Adrenal gland (tissue), 12 donors: ENCODE data around the gene ABL1. TPM values are rescaled to one million over a fixed set of nuclear protein-coding genes. Genes with fewer than 3 reads are reported as not detected.

Source experiments
- DNase-seq, 7 donors: peaks; one replicate each; pipeline ENCODE4 v3.0.0-alpha.2; 2019 to 2020
- H3K27ac ChIP-seq, 5 donors: fragments of 200-600 bp; sonication (generic) in 4 of 5; 1 replicate in 3 of 5; 2 replicates in 2 of 5; pipeline versions ENCODE4 v1.5.1 to v1.8.0; 2016 to 2020; ENCODE audit warnings: mild to moderate bottlenecking in 1 of 5
- H3K27me3 ChIP-seq: fragments of 200-600 bp; 2 replicates; pipeline ENCODE4 v1.8.0; 2021
- H3K36me3 ChIP-seq, 2 donors: fragments of 200-600 bp; replicated peaks in 1 of 2; 1 replicate in 1 of 2; 2 replicates in 1 of 2; pipeline versions ENCODE4 v1.5.1 to v1.8.0; 2018 to 2022
- H3K4me1 ChIP-seq, 2 donors: fragments of 200-600 bp; replicated peaks in 1 of 2; 1 replicate in 1 of 2; 2 replicates in 1 of 2; pipeline versions ENCODE4 v1.5.1 to v1.8.0; 2018 to 2021
- H3K4me3 ChIP-seq, 4 donors: fragments of 200-600 bp; sonication (generic) in 3 of 4; one replicate each; pipeline ENCODE4 v1.5.1; 2016 to 2018
- H3K9me3 ChIP-seq, 3 donors: fragments of 200-600 bp; sonication (generic) in 1 of 3; replicated peaks in 1 of 3; 1 replicate in 2 of 3; 2 replicates in 1 of 3; pipeline versions ENCODE4 v1.5.1 to v1.8.0; 2016 to 2021
- CTCF ChIP-seq, 6 experiments: fragments of 450-650 bp in 4 of 6; fragments of 200-600 bp in 2 of 6; sonication (generic) in 1 of 6; IDR thresholded peaks; 1 replicate in 5 of 6; 2 replicates in 1 of 6; pipeline versions ENCODE4 v1.5.1 to v1.8.0; 2016 to 2021; ENCODE audit warnings: antibody characterized with exemption in 6 of 6, mild to moderate bottlenecking in 2 of 6, moderate library complexity in 1 of 6
- POLR2A ChIP-seq, 2 donors: fragments of 450-650 bp; IDR thresholded peaks; one replicate each; pipeline ENCODE4 v1.6.1; 2017; ENCODE audit warnings: antibody characterized with exemption in 2 of 2, mild to moderate bottlenecking in 2 of 2, moderate library complexity in 1 of 2
- WGBS, 4 donors: extraction: QIAGEN DNeasy Blood & Tissue Kit in 2 of 4; methylation state at CpG; one replicate each; pipeline versions ENCODE4 v1.1.5 to v1.1.7; 2013 to 2017; 5-methylcytosine and 5-hydroxymethylcytosine counted together
- intact Hi-C, 2 donors: fragments of 100-400 bp; cut with DNase I; formaldehyde crosslinking; loops; one replicate each; pipeline versions ENCODE4 v1.14.1 to v1.15.0; 2022 to 2023
- polyA plus RNA-seq, 3 donors: library from polyadenylated mRNA; stranded (reverse); fragments of 200-250 nt in 2 of 3; fragments of 350-450 nt in 1 of 3; fragmentation: Illumina TruSeq in 1 of 3; extraction: RNeasy Lipid Tissue Mini Kit (QIAGEN cat#74804) in 1 of 3; gene quantifications; one replicate each; pipeline ENCODE4 v1.2.3, GENCODE V29; 2013 to 2014
- total RNA-seq, 9 donors: library from RNA; depleted of rRNA in 4 of 9; stranded (reverse); fragments of >200 nt in 4 of 9; fragments of 120-200 nt in 1 of 9; fragmentation: NEBNext Ultra II Directional in 1 of 9; extraction: Animal tissue kit (Norgen Biotek cat#: 25700) in 1 of 9; gene quantifications; one replicate each; pipeline versions ENCODE4 v1.1.0 to v1.2.4, GENCODE V29; 2013 to 2023
- donor health status: healthy with polysubstance abuse.
- donor health status: Bipolar disorder and iron deficiency.
- donor health status: DM: yes; HTN: yes; CAD: no.
- donor health status: DM: no; HTN: no; CAD: no.
- donor health status: DM: no; HTN: no; CAD: no.
- donor health status: DM: yes; HTN: yes; CAD: no.

Gene ABL1
- total and polyA plus RNA-seq, 12 donors = 27.2 to 83.2 (median 45.7) TPM

GRCh38 chr9:130927338-130927737, 92.3 kb downstream of the ABL1 start:
- intact Hi-C loops = no loop called here
- Histone ChIP-seq H3K4me1 (peaks cover 7 to 9% of the 10 kb centered on the region in 2 donors), H3K9me3 (no peaks in the 10 kb centered on the region), H3K4me3 (no peak overlapping the region), H3K36me3 (no peaks in the 10 kb centered on the region), H3K27ac (no peak overlapping the region), H3K27me3 (no peaks in the 10 kb centered on the region)
- no peak for DNase-seq
- TF ChIP-seq POLR2A (IDR thresholded peaks at IDR 0.05) = no peak
- no peak for TF ChIP-seq CTCF (IDR thresholded peaks at IDR 0.05)
- WGBS, 4 donors = 87 to 93% (median 89%) methylated on average over 8 to 10 of the region's 10 CpGs

DNA sequence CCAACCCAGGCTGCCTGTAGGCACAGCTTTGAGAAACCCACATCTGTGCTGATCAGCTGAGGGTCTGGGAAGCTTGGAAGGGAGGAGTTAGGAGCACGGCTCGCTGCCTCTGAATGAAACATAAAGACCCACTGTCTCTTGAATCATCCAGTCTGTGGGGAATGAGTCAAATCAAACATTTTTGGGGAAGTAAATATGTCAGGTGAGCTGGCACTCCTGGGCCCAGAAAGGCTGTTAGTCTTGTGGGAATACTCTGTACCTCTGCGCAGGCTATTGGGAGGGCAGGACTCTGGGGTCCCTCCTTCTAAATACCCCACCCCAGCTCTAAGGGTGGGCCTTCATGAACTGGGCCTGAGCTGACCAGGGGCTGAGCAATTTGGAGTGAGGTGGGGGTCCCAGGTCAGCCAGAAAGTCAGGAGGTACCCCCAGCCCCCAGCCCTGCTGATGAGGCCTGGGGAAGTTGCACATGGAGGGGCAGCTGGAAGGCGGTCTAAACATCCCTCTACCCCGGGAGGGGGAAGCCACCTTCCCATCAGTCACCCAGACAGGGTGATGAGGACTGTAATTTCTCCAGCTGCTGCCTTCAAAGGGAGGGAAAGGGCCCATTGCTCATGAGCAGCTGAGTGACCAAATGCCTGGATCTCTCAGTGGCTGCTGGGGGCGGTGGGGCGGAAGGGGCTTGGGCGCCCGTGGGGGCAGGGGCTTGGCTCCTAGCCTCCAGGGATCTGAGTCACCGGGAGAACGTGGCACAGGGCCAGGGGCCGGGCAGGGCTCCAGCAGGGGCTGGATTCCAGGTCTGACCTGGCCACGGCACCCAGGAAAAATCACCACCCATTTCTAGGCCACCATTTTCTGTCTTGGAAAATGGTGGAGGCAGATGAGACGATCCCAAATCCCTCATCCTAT, 93.2 kb downstream of the ABL1 start:
- H3K27ac ChIP-seq = peak overlapping the region in 1 of 5 donors; percentile 45
- no peaks in the 10 kb centered on the region for H3K36me3 ChIP-seq
- H3K27me3 ChIP-seq = no peaks in the 10 kb centered on the region
- peaks cover 10 to 15% of the 10 kb centered on the region in 2 donors for H3K4me1 ChIP-seq
- H3K9me3 ChIP-seq = no peaks in the 10 kb centered on the region
- TF ChIP-seq POLR2A (IDR thresholded peaks at IDR 0.05) (no peak), CTCF (IDR thresholded peaks at IDR 0.05) (no peak)
- peak overlapping the region in 1 of 4 donors; percentile 3 for H3K4me3 ChIP-seq
- DNase-seq = peak; percentile 78 to 91 (median 84)
- intact Hi-C loops = no loop called here
- WGBS, 4 donors = 33 to 40% (median 35%) methylated on average over 8 to 14 of the region's 14 CpGs

DNA sequence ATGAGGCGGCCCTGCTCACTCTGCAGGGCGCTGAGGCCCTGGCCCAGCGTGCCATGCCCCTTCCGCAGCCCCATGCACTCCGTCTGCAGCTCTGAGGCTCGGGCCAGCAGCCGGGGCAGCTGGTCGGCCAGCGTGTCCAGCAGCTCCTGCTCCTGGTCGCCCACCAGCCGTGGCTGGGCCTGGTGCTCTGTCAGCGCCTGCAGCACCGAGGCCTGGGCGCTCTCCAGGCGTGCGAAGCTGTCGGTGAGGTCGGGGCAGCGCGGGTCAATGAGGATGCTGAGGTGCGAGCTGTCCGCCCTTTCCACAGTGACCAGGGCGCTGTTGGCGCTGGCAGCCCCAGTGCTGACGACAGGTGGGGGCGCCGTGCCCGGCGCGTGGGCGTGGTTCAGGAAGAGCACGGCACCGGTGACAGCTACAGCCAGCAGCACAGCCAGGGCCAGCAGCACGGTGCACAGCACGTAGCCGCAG, 94.6 kb downstream of the ABL1 start:
- Histone ChIP-seq H3K4me1 (peaks cover 15 to 19% of the 10 kb centered on the region in 2 donors), H3K27me3 (no peaks in the 10 kb centered on the region), H3K27ac (no peak overlapping the region), H3K4me3 (no peak overlapping the region), H3K9me3 (no peaks in the 10 kb centered on the region), H3K36me3 (no peaks in the 10 kb centered on the region)
- WGBS, 4 donors = 91 to 96% (median 92%) methylated on average over 9 to 36 of the region's 36 CpGs
- intact Hi-C loops = loop anchor here (5.0 to 10.0 kb wide), 3 partner anchors 42 to 225 kb away; no protein-coding TSS in a partner anchor
- TF ChIP-seq CTCF (IDR thresholded peaks at IDR 0.05) = no peak
- TF ChIP-seq POLR2A (IDR thresholded peaks at IDR 0.05) = no peak
- DNase-seq = no peak

DNA sequence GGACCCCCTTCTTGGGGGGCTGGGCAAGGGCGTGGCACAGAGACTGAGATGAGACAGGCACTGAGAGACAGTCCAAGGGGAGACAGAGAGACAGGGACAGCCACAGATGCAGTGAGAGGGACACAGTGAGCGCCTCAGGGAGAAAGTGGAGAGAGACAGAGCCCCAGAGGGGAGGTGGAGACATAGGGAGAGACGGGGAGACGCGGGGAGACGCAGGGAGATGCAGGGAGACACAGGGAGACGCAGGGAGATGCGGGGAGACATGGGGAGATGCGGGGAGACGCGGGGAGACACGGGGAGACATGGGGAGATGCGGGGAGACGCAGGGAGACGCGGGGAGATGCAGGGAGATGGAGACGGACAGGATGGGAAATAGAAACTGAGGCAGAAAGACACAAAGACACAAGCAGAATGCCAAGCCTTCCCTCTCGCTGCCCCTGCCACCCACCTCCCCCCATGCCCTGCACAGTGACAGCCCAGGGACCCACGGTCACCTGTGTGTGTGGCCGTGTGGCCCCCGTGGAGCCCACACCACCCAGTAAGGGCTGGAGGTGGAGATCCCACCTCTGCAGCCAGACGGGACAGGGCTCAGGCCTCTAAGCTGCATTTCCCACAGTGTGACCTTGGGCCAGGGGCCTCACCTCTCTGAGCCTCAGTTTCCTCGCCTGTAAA, 95.2 kb downstream of the ABL1 start:
- 88 to 93% (median 91%) methylated on average over 17 to 23 of the region's 23 CpGs for WGBS, 4 donors
- no peaks in the 10 kb centered on the region for H3K9me3 ChIP-seq
- no peak overlapping the region for H3K27ac ChIP-seq
- TF ChIP-seq POLR2A (IDR thresholded peaks at IDR 0.05) (no peak), CTCF (IDR thresholded peaks at IDR 0.05) (no peak)
- intact Hi-C loops = loop anchor here (5.0 to 10.0 kb wide), 3 partner anchors 43 to 225 kb away; no protein-coding TSS in a partner anchor
- H3K4me3 ChIP-seq = no peak overlapping the region
- H3K27me3 ChIP-seq = no peaks in the 10 kb centered on the region
- DNase-seq = no peak
- H3K36me3 ChIP-seq = no peaks in the 10 kb centered on the region
- H3K4me1 ChIP-seq = peaks cover 20 to 24% of the 10 kb centered on the region in 2 donors
